Lower lobe of right lung (tissue), 2 donors: ENCODE data around the gene CRABP1. TPM values are rescaled to one million over a fixed set of nuclear protein-coding genes. Genes with fewer than 3 reads are reported as not detected.
"Not testable (repeated sequence)": the region's sequence is repeated elsewhere in the genome, so short reads cannot be mapped to it uniquely, and the experiment has no call there.

ENCODE experiments used
- ATAC-seq, 2 donors: fragments of 200-7000 bp; cut with Tn5 transposase; one replicate each; pipeline ENCODE4 v1.9.1; 2020 to 2022; ENCODE audit warnings: mild to moderate bottlenecking in 2 of 2, moderate library complexity in 2 of 2
- DNase-seq: peaks from one replicate; pipeline ENCODE4 v3.0.0-alpha.2; 2020
- H3K27ac ChIP-seq: fragments of 200-600 bp; one replicate; pipeline ENCODE4 v1.8.0; 2022
- H3K27me3 ChIP-seq: fragments of 200-600 bp; one replicate; pipeline ENCODE4 v1.8.0; 2022; ENCODE audit warnings: low read depth
- H3K36me3 ChIP-seq: fragments of 200-600 bp; one replicate; pipeline ENCODE4 v1.8.0; 2022; ENCODE audit warnings: mild to moderate bottlenecking
- H3K4me1 ChIP-seq: fragments of 200-600 bp; one replicate; pipeline ENCODE4 v1.8.0; 2022
- H3K4me3 ChIP-seq: fragments of 200-600 bp; one replicate; pipeline ENCODE4 v1.8.0; 2022; ENCODE audit warnings: mild to moderate bottlenecking
- H3K9me3 ChIP-seq: fragments of 200-600 bp; one replicate; pipeline ENCODE4 v1.8.0; 2022
- CTCF ChIP-seq: fragments of 200-600 bp; IDR thresholded peaks from one replicate; pipeline ENCODE4 v1.8.0; 2022; ENCODE audit warnings: antibody characterized with exemption, mild to moderate bottlenecking
- intact Hi-C: fragments of 100-400 bp; cut with DNase I; formaldehyde crosslinking; loops from one replicate; pipeline ENCODE4 v1.11.0; 2022
- total RNA-seq: library from RNA; stranded (reverse); fragmentation: NEBNext Ultra II Directional; extraction: Animal tissue kit (Norgen Biotek cat#: 25700); gene quantifications from one replicate; pipeline ENCODE4 v1.2.1, GENCODE V29; 2021
- donor health status: DM: no; HTN: yes; CAD: no; lungs with severe emphysema.

Gene CRABP1
- total RNA-seq, 1 donor from 2014 or later: not detected

- H3K36me3 ChIP-seq: no peaks in the 10 kb centered on the region
- no peak for ATAC-seq
- H3K4me1 ChIP-seq: peaks cover 9% of the 10 kb centered on the region
- no peaks in the 10 kb centered on the region for H3K9me3 ChIP-seq
- DNase-seq: no peak
- no peak overlapping the region for H3K27ac ChIP-seq
- TF ChIP-seq CTCF: no peak
- H3K27me3 ChIP-seq: no peaks in the 10 kb centered on the region
- intact Hi-C loops: no loop called here
- no peak overlapping the region for H3K4me3 ChIP-seq
These were observed 28.5 kb downstream of the CRABP1 start for GRCh38 chr15:78368651-78369050.

GRCh38 chr15:78369161-78369560 lies 29.0 kb downstream of the CRABP1 start:
- ATAC-seq (no peak), DNase-seq (no peak)
- H3K27me3 ChIP-seq: no peaks in the 10 kb centered on the region
- intact Hi-C loops: no loop called here
- H3K4me3 ChIP-seq: no peak overlapping the region
- H3K9me3 ChIP-seq: no peaks in the 10 kb centered on the region
- H3K36me3 ChIP-seq: no peaks in the 10 kb centered on the region
- peaks cover 9% of the 10 kb centered on the region for H3K4me1 ChIP-seq
- no peak overlapping the region for H3K27ac ChIP-seq
- TF ChIP-seq CTCF: no peak

GRCh38 chr15:78370013-78370412 lies 29.9 kb downstream of the CRABP1 start:
- no peak for TF ChIP-seq CTCF
- intact Hi-C loops: no loop called here
- Histone ChIP-seq H3K4me1 (peaks cover 9% of the 10 kb centered on the region), H3K36me3 (no peaks in the 10 kb centered on the region), H3K4me3 (no peak overlapping the region), H3K27ac (no peak overlapping the region), H3K27me3 (no peaks in the 10 kb centered on the region), H3K9me3 (no peaks in the 10 kb centered on the region)
- DNase-seq (no peak), ATAC-seq (no peak)

GRCh38 chr15:78372880-78373279 lies 32.7 kb downstream of the CRABP1 start:
- no peak for DNase-seq
- intact Hi-C loops: no loop called here
- Histone ChIP-seq H3K36me3 (no peaks in the 10 kb centered on the region), H3K4me3 (no peak overlapping the region), H3K9me3 (no peaks in the 10 kb centered on the region), H3K4me1 (no peaks in the 10 kb centered on the region), H3K27ac (no peak overlapping the region), H3K27me3 (no peaks in the 10 kb centered on the region)
- ATAC-seq: no peak
- TF ChIP-seq CTCF: no peak

- ATAC-seq: peak in 1 of 2 donors; percentile 67
- no peaks in the 10 kb centered on the region for H3K4me1 ChIP-seq
- H3K27ac ChIP-seq: no peak overlapping the region
- H3K9me3 ChIP-seq: no peaks in the 10 kb centered on the region
- TF ChIP-seq CTCF: no peak
- H3K4me3 ChIP-seq: no peak overlapping the region
- H3K36me3 ChIP-seq: no peaks in the 10 kb centered on the region
- intact Hi-C loops: no loop called here
- no peaks in the 10 kb centered on the region for H3K27me3 ChIP-seq
- DNase-seq: peak; percentile 52
These were observed 34.6 kb downstream of the CRABP1 start for GRCh38 chr15:78374436-78375393.

- H3K4me1 ChIP-seq, H3K9me3 ChIP-seq, ATAC-seq, intact Hi-C loops, H3K4me3 ChIP-seq, H3K27ac ChIP-seq, H3K36me3 ChIP-seq, DNase-seq, H3K27me3 ChIP-seq: not testable (repeated sequence)
These were observed 40.0 kb downstream of the CRABP1 start for GRCh38 chr15:78380143-78380542.
